Thyroid gland (tissue), 4 donors: ENCODE measurements around the gene ALG6.

Source experiments
- POLR2A ChIP-seq, 2 donors: fragments of 450-650 bp; IDR thresholded peaks; one replicate each; pipeline ENCODE4 v1.6.1; 2017; ENCODE audit warnings: antibody characterized with exemption in 2 of 2, mild to moderate bottlenecking in 2 of 2, moderate library complexity in 1 of 2
- TF ChIP-seq, protein P1 (sequence below), 6 experiments: fragments of 200-600 bp in 3 of 6; fragments of 450-650 bp in 3 of 6; sonication (generic) in 3 of 6; IDR thresholded peaks; one replicate each; pipeline ENCODE4 v1.5.1; 2016 to 2019; ENCODE audit warnings: antibody characterized with exemption in 6 of 6, mild to moderate bottlenecking in 2 of 6, inconsistent platforms in 1 of 6, moderate library complexity in 1 of 6

DNA sequence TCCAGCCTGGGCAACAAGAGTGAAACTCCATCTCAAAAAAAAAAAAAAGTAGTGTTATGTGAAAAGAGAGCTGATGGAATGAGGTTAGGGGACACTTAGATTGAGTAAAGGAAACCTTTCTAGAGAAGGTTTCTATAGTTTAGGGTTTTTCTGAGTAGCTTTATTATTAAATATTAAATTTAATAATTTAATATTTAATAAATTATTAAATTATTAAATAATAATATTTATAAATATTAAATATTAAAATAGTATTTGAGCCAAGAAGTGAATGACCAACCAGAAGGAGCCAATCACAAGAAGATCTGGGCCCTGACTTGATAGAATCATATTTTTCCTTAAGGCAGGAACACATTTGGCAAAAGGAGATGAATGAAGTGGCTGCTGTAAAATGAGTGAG is 50.7 kb downstream of the ALG6 start:
- TF ChIP-seq, protein P1, sequence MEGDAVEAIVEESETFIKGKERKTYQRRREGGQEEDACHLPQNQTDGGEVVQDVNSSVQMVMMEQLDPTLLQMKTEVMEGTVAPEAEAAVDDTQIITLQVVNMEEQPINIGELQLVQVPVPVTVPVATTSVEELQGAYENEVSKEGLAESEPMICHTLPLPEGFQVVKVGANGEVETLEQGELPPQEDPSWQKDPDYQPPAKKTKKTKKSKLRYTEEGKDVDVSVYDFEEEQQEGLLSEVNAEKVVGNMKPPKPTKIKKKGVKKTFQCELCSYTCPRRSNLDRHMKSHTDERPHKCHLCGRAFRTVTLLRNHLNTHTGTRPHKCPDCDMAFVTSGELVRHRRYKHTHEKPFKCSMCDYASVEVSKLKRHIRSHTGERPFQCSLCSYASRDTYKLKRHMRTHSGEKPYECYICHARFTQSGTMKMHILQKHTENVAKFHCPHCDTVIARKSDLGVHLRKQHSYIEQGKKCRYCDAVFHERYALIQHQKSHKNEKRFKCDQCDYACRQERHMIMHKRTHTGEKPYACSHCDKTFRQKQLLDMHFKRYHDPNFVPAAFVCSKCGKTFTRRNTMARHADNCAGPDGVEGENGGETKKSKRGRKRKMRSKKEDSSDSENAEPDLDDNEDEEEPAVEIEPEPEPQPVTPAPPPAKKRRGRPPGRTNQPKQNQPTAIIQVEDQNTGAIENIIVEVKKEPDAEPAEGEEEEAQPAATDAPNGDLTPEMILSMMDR (IDR thresholded peaks at IDR 0.05), result no peak
- TF ChIP-seq POLR2A (IDR thresholded peaks at IDR 0.05), result no peak
